H1 (cell line): ENCODE results near the gene RUNX1. TPM values are rescaled to one million over a fixed set of nuclear protein-coding genes. Genes with fewer than 3 reads are reported as not detected.

Experiments used
- CTCF ChIA-PET: fragments of 300-600 bp; sonication (Branson Sonifier 250); formaldehyde crosslinking; loops from one replicate; lab custom pipeline; 2021; ENCODE audit not compliant: partially characterized antibody; lab: Charles Lee
- POLR2A ChIA-PET: fragments of 300-600 bp; sonication (Branson Sonifier 250); formaldehyde crosslinking; loops from one replicate; lab custom pipeline; 2021; ENCODE audit warnings: inconsistent platforms; ENCODE audit not compliant: partially characterized antibody; lab: Charles Lee
- DNase-seq, 2 experiments: peaks; one replicate each; pipeline versions ENCODE4 v3.0.0 to v3.0.0-alpha.2; 2010 to 2022; ENCODE audit warnings: low spot score in 2 of 2, low read depth in 1 of 2, mixed read lengths in 1 of 2
- FAIRE-seq: peaks from 2 replicates; lab custom pipeline; 2011; peaks lifted over from hg19 to GRCh38; lab: Jason Lieb, UNC
- H2AFZ ChIP-seq: 2 replicates; pipeline ENCODE4 v1.8.1; 2012; ENCODE audit warnings: low read length, inconsistent platforms
- H2AK5ac ChIP-seq: 2 replicates; pipeline ENCODE4 v1.6.1; 2013; ENCODE audit warnings: low read depth, low read length
- H2BK120ac ChIP-seq: replicated peaks from 2 replicates; pipeline ENCODE3; 2013; ENCODE audit warnings: low read depth, low read length, inconsistent platforms
- H2BK12ac ChIP-seq: 2 replicates; pipeline ENCODE4 v1.6.1; 2013; ENCODE audit warnings: low read depth, low read length
- H2BK15ac ChIP-seq: 2 replicates; pipeline ENCODE4 v1.6.1; 2013; ENCODE audit warnings: low read length
- H2BK20ac ChIP-seq: 2 replicates; pipeline ENCODE4 v1.6.1; 2013; ENCODE audit warnings: low read length
- H2BK5ac ChIP-seq: 2 replicates; pipeline ENCODE4 v1.6.1; 2013; ENCODE audit warnings: low read depth, low read length
- H3K14ac ChIP-seq: 2 replicates; pipeline ENCODE4 v1.6.1; 2013; ENCODE audit warnings: inconsistent platforms; ENCODE audit not compliant: insufficient read length
- H3K18ac ChIP-seq: 2 replicates; pipeline ENCODE4 v1.6.1; 2013; ENCODE audit warnings: low read length; ENCODE audit errors: extremely low read depth
- H3K23ac ChIP-seq: 2 replicates; pipeline ENCODE4 v1.6.1; 2013; ENCODE audit warnings: inconsistent platforms; ENCODE audit not compliant: insufficient read length
- H3K23me2 ChIP-seq: 2 replicates; pipeline ENCODE4 v1.6.1; 2013; ENCODE audit warnings: low read depth, low read length
- H3K27ac ChIP-seq: 2 replicates; pipeline ENCODE4 v1.6.1; 2011; ENCODE audit warnings: low read depth, low read length, inconsistent platforms
- H3K27me3 ChIP-seq, 4 experiments: replicated peaks in 1 of 4; 1 replicate in 1 of 4; 2 replicates in 3 of 4; pipeline versions ENCODE4 v1.6.1 to v1.8.1; 2011 to 2013; ENCODE audit warnings: low read length in 3 of 4, mild to moderate bottlenecking in 3 of 4, inconsistent platforms in 2 of 4, mixed read lengths in 2 of 4, moderate library complexity in 1 of 4; ENCODE audit not compliant: control insufficient read depth in 3 of 4, insufficient read depth in 3 of 4; ENCODE audit errors: extremely low read depth in 1 of 4
- H3K36me3 ChIP-seq, 4 experiments: 2 replicates each; pipeline versions ENCODE4 v1.6.1 to v1.8.1; 2011 to 2013; ENCODE audit warnings: mild to moderate bottlenecking in 4 of 4, low read length in 3 of 4, moderate library complexity in 2 of 4, control low read depth in 1 of 4, inconsistent platforms in 1 of 4; ENCODE audit not compliant: insufficient read depth in 4 of 4, control insufficient read depth in 2 of 4
- H3K4ac ChIP-seq: replicated peaks from 2 replicates; pipeline ENCODE3; 2013; ENCODE audit warnings: low read length, low read depth, mixed read lengths, inconsistent platforms; ENCODE audit not compliant: insufficient read length
- H3K4me1 ChIP-seq, 4 experiments: replicated peaks in 1 of 4; 1 replicate in 1 of 4; 2 replicates in 3 of 4; pipeline versions ENCODE4 v1.6.1 to v1.8.1; 2011 to 2013; ENCODE audit warnings: low read length in 3 of 4, inconsistent platforms in 2 of 4, mixed read lengths in 1 of 4; ENCODE audit not compliant: insufficient read depth in 4 of 4, control insufficient read depth in 3 of 4
- H3K4me2 ChIP-seq, 2 experiments: 2 replicates each; pipeline versions ENCODE4 v1.6.1 to v1.8.1; 2011 to 2013; ENCODE audit warnings: low read depth in 2 of 2, low read length in 2 of 2, control low read depth in 1 of 2, inconsistent platforms in 1 of 2, mild to moderate bottlenecking in 1 of 2; ENCODE audit not compliant: insufficient read depth in 1 of 2
- H3K4me3 ChIP-seq, 4 experiments: fragments of 200-600, 300-600 bp in 1 of 4; sonication (generic), shearing (Covaris generic), sonication (Bioruptor Twin) in 1 of 4; 2 replicates each; pipeline versions ENCODE4 v1.5.1 to v1.8.1; 2011 to 2016; ENCODE audit warnings: low read length in 4 of 4, low read depth in 3 of 4, control low read depth in 2 of 4, inconsistent platforms in 2 of 4, mild to moderate bottlenecking in 2 of 4, mixed read lengths in 1 of 4, moderate library complexity in 1 of 4; ENCODE audit not compliant: insufficient read depth in 2 of 4; ENCODE audit errors: extremely low read depth in 1 of 4
- H3K56ac ChIP-seq: replicated peaks from 2 replicates; pipeline ENCODE3; 2013; ENCODE audit warnings: low read depth, mild to moderate bottlenecking, mixed read lengths, low read length, inconsistent platforms; ENCODE audit not compliant: insufficient read length
- H3K79me1 ChIP-seq: 2 replicates; pipeline ENCODE4 v1.6.1; 2013; ENCODE audit warnings: low read depth, low read length, control low read depth
- H3K79me2 ChIP-seq, 2 experiments: 2 replicates each; pipeline versions ENCODE4 v1.6.1 to v1.8.1; 2012 to 2013; ENCODE audit warnings: low read length in 2 of 2, mild to moderate bottlenecking in 2 of 2, inconsistent platforms in 1 of 2; ENCODE audit not compliant: insufficient read depth in 2 of 2, control insufficient read depth in 1 of 2
- H3K9ac ChIP-seq, 4 experiments: replicated peaks in 1 of 4; 1 replicate in 1 of 4; 2 replicates in 3 of 4; pipeline versions ENCODE4 v1.6.1 to v1.8.1; 2011 to 2013; ENCODE audit warnings: low read depth in 3 of 4, low read length in 3 of 4, control low read depth in 2 of 4, mild to moderate bottlenecking in 2 of 4, moderate library complexity in 2 of 4, inconsistent platforms in 1 of 4; ENCODE audit errors: extremely low read depth in 1 of 4
- H3K9me3 ChIP-seq, 2 experiments: 2 replicates each; pipeline versions ENCODE4 v1.6.1 to v1.8.1; 2012 to 2013; ENCODE audit warnings: mild to moderate bottlenecking in 2 of 2, moderate library complexity in 2 of 2, control low read depth in 1 of 2, inconsistent platforms in 1 of 2, low read depth in 1 of 2, low read length in 1 of 2, mixed read lengths in 1 of 2; ENCODE audit not compliant: insufficient read depth in 2 of 2
- H4K20me1 ChIP-seq, 2 experiments: replicated peaks in 1 of 2; 2 replicates each; pipeline versions ENCODE3 to v1.8.1; 2011 to 2013; ENCODE audit warnings: inconsistent platforms in 2 of 2, low read length in 2 of 2, mild to moderate bottlenecking in 1 of 2; ENCODE audit not compliant: insufficient read depth in 2 of 2, control insufficient read depth in 1 of 2
- H4K5ac ChIP-seq: 2 replicates; pipeline ENCODE4 v1.6.1; 2013; ENCODE audit warnings: low read length, low read depth, mixed read lengths, inconsistent platforms; ENCODE audit not compliant: insufficient read length
- H4K8ac ChIP-seq: 2 replicates; pipeline ENCODE4 v1.8.0; 2013; ENCODE audit warnings: mild to moderate bottlenecking, moderate library complexity, low read length, inconsistent platforms; ENCODE audit not compliant: insufficient read depth; ENCODE audit errors: extremely low read depth
- H4K91ac ChIP-seq: replicated peaks from 2 replicates; pipeline ENCODE3; 2013; ENCODE audit warnings: low read length, mixed read lengths, inconsistent platforms; ENCODE audit not compliant: insufficient read length
- CBX8 ChIP-seq: fragments of 300-800, 300-1000 bp; sonication (generic); IDR thresholded peaks from 2 replicates; pipeline ENCODE4 v1.7.1; 2016; ENCODE audit warnings: low read depth, low read length, borderline replicate concordance
- JUND ChIP-seq: IDR thresholded peaks from 2 replicates; pipeline ENCODE4 v1.6.1; 2011; ENCODE audit warnings: mild to moderate bottlenecking, improper control_type of control experiment, low read length
- SP1 ChIP-seq: IDR thresholded peaks from 2 replicates; pipeline ENCODE4 v1.6.1; 2011; ENCODE audit warnings: low read depth, low read length
- WGBS, 2 experiments: shearing (Covaris generic) in 1 of 2; methylation state at CpG; one replicate each; pipeline versions ENCODE4 v1.1.6 to v1.1.7; 2013 to 2015; ENCODE audit warnings: low lambda C conversion rate in 2 of 2, mixed read lengths in 2 of 2, inconsistent platforms in 1 of 2, low coverage in 1 of 2, missing lambda C conversion rate in 1 of 2; ENCODE audit not compliant: insufficient replicate concordance in 2 of 2, insufficient coverage in 1 of 2, insufficient read length in 1 of 2; ENCODE audit errors: extremely low coverage in 1 of 2, missing lambda C conversion rate in 1 of 2; 5-methylcytosine and 5-hydroxymethylcytosine counted together
- polyA plus RNA-seq, 7 experiments: library from polyadenylated mRNA; depleted of rRNA in 3 of 7; stranded (reverse) in 5 of 7; unstranded in 2 of 7; fragments of >200 nt in 5 of 7; fragments of 200-250 nt in 2 of 7; gene quantifications; 1 replicate in 5 of 7; 2 replicates in 1 of 7; 4 replicates in 1 of 7; pipeline versions ENCODE4 v1.2.1 to v1.2.3, GENCODE V29; 2011 to 2013; ENCODE audit warnings: missing spikeins in 2 of 7, mixed read lengths in 2 of 7
- total RNA-seq: library from RNA; stranded (reverse); fragmentation: NEBNext Ultra II Directional; extraction: Animal tissue kit (Norgen Biotek cat#: 25700); gene quantifications from 2 replicates; pipeline ENCODE4 v1.2.1, GENCODE V29; 2021

RUNX1 gene
- total and polyA plus RNA-seq, 2 of the 8 experiments (the other 6 are each of a cell fraction or from before 2014, with no cell fraction given), result 0.20 to 0.60 TPM

DNA sequence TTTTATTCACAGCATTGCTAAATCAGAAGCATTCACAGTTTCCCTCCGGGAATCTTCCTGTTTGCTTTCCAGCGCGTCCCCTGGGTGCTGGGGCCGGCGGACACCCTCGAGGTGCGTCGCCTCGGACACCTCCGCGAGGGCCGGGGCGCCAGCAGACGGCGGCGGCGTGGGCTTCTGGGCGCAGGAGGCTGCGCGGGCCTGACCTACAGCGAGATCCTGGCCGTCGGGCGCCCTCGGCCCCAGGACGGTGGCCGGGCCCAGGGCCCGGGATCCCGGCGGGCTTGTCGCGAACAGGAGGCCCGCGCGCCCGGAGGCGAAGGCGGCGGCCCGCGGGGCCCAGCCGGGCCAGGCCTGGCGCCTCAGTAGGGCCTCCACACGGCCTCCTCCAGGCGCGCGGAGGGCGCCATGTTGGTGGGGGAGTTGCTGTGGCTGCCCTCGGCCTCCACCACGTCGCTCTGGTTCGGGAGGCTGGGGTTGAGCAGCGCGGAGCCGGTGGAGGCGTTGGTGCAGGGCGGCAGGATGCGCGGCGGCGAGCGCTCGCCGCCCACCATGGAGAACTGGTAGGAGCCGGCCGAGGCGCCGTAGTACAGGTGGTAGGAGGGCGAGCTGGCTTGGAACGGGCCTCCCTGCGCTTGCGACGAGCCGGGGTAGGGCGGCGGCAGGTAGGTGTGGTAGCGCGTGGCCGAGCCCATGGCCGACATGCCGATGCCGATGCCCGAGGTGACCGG lies 257.2 kb downstream of the RUNX1 start:
- Histone ChIP-seq H3K18ac (no peak overlapping the region), H3K23me2 (no peaks in the 10 kb centered on the region), H2BK120ac (no peak overlapping the region), H4K8ac (no peak overlapping the region; the same call in 1 of the 2 replicates), H2BK5ac (no peak overlapping the region), H3K14ac (no peak overlapping the region), H3K79me1 (no peaks in the 10 kb centered on the region), H3K4me1 (peaks cover 0 to 4% (median 2%) of the 10 kb centered on the region in 4 experiments; a peak in 4 of 7 replicates), H2BK12ac (no peak overlapping the region), H2AK5ac (no peak overlapping the region), H2AFZ (no peak overlapping the region), H3K79me2 (no peaks in the 10 kb centered on the region), H3K9ac (no peak overlapping the region), H3K9me3 (no peaks in the 10 kb centered on the region), H3K27ac (no peak overlapping the region), H3K36me3 (no peaks in the 10 kb centered on the region), H4K91ac (no peak overlapping the region), H2BK15ac (no peak overlapping the region), H3K4me2 (no peak overlapping the region), H4K5ac (no peak overlapping the region), H3K4me3 (no peak overlapping the region), H4K20me1 (no peaks in the 10 kb centered on the region), H3K23ac (no peak overlapping the region), H3K56ac (no peak overlapping the region), H3K4ac (no peak overlapping the region), H2BK20ac (no peak overlapping the region), H3K27me3 (no peaks in the 10 kb centered on the region)
- TF ChIP-seq SP1, result no peak
- TF ChIP-seq JUND, result no peak
- no peak for TF ChIP-seq CBX8
- CTCF ChIA-PET, result interaction anchor here (0.6 to 1.0 kb wide), 2 partner anchors 31 to 46 kb away, joined by 3 to 4 read pairs; no protein-coding TSS in a partner anchor
- POLR2A ChIA-PET, result no interaction called here
- DNase-seq, result no peak
- FAIRE-seq, result no peak
- 94% methylated on average over 54 of the region's 84 CpGs; no CpG with 5 or more reads in 1 of the 2 experiments for WGBS, 2 experiments
